Right cardiac atrium (tissue), 5 donors: ENCODE data around the gene TATDN3. TPM values are rescaled to one million over a fixed set of nuclear protein-coding genes. Genes with fewer than 3 reads are reported as not detected.

ENCODE experiments used
- ATAC-seq, 2 donors: fragments of 200-7000 bp; cut with Tn5 transposase; one replicate each; pipeline versions ENCODE4 v1.8.0 to v1.9.1; 2020; ENCODE audit warnings: moderate library complexity in 2 of 2, mild to moderate bottlenecking in 1 of 2
- DNase-seq, 3 donors: peaks; one replicate each; pipeline ENCODE4 v3.0.0-alpha.2; 2020
- H3K27ac ChIP-seq: one replicate; pipeline ENCODE4 v1.5.1; 2013; ENCODE audit warnings: mild to moderate bottlenecking, low read length, control low read depth, moderate library complexity
- H3K27me3 ChIP-seq: one replicate; pipeline ENCODE4 v1.6.1; 2013; ENCODE audit not compliant: control insufficient read depth, insufficient read depth
- H3K4me1 ChIP-seq: one replicate; pipeline ENCODE4 v1.6.1; 2013; ENCODE audit warnings: low read length; ENCODE audit not compliant: control insufficient read depth, insufficient read depth
- H3K4me3 ChIP-seq: one replicate; pipeline ENCODE4 v1.5.1; 2013; ENCODE audit warnings: low read length, control low read depth
- H3K9me3 ChIP-seq: one replicate; pipeline ENCODE4 v1.6.1; 2013; ENCODE audit warnings: low read length; ENCODE audit not compliant: control insufficient read depth
- WGBS: extraction: QIAGEN DNeasy Blood & Tissue Kit; methylation state at CpG from one replicate; pipeline ENCODE4 v1.1.7; 2013; 5-methylcytosine and 5-hydroxymethylcytosine counted together
- intact Hi-C, 4 donors: fragments of 100-400 bp; cut with DNase I; formaldehyde crosslinking; loops; one replicate each; pipeline versions ENCODE4 v1.11.0 to v1.14.0; 2022 to 2023
- long read RNA-seq, 4 donors: library from polyadenylated mRNA; unstranded; transcript quantifications; one replicate each; pipeline ENCODE4 v2.0.0, GENCODE V29; 2020 to 2021
- polyA plus RNA-seq: library from polyadenylated mRNA; stranded (reverse); fragments of 200-250 nt; gene quantifications from one replicate; pipeline ENCODE4 v1.2.3, GENCODE V29; 2013
- total RNA-seq, 4 donors: library from RNA; stranded (reverse); fragmentation: NEBNext Ultra II Directional; extraction: Animal tissue kit (Norgen Biotek cat#: 25700); gene quantifications; one replicate each; pipeline ENCODE4 v1.2.1, GENCODE V29; 2021
- donor health status: healthy with polysubstance abuse.
- donor health status: DM: no; HTN: yes; CAD: no.
- donor health status: DM: no; HTN: no; CAD: no.
- donor health status: DM: no; HTN: yes; CAD: no; lungs with severe emphysema.
- donor health status: DM: yes; HTN: yes; CAD: no.

TATDN3 gene
- total RNA-seq (10 to 100 TPM; 15.0 to 20.6 (median 18.8) TPM), polyA plus RNA-seq (23.3 TPM)
- long read RNA-seq, donor 1, transcript TATDN3-202 (10 exons, 2,389 nt), result major isoform, 28 of 66 reads
- long read RNA-seq, donor 1, transcript TATDN3-214 (10 exons, 1,381 nt), result minor isoform, 6 of 66 reads
- long read RNA-seq, donor 1, transcript TATDN3-201 (10 exons, 2,321 nt), result minor isoform, 18 of 66 reads
- long read RNA-seq, donor 1, partial matches to known transcripts, result 0 of 66 reads
- long read RNA-seq, donor 1, other reads (novel, unspliced or antisense), result 12 of 66 reads
- long read RNA-seq, donor 2, transcript TATDN3-201 (10 exons, 2,321 nt), result minor isoform, 5 of 24 reads
- long read RNA-seq, donor 2, transcript TATDN3-202 (10 exons, 2,389 nt), result major isoform, 8 of 24 reads
- long read RNA-seq, donor 2, partial matches to known transcripts, result 1 of 24 reads
- long read RNA-seq, donor 2, other reads (novel, unspliced or antisense), result 5 of 24 reads
- long read RNA-seq, donor 3, transcript TATDN3-214 (10 exons, 1,381 nt), result minor isoform, 13 of 144 reads
- long read RNA-seq, donor 3, transcript TATDN3-201 (10 exons, 2,321 nt), result major isoform, 54 of 144 reads
- long read RNA-seq, donor 3, transcript TATDN3-202 (10 exons, 2,389 nt), result minor isoform, 51 of 144 reads
- long read RNA-seq, donor 3, partial matches to known transcripts, result 3 of 144 reads
- long read RNA-seq, donor 3, other reads (novel, unspliced or antisense), result 17 of 144 reads
- long read RNA-seq, donor 4, transcript TATDN3-201 (10 exons, 2,321 nt), result major isoform, 16 of 27 reads
- long read RNA-seq, donor 4, transcript TATDN3-202 (10 exons, 2,389 nt), result minor isoform, 6 of 27 reads
- long read RNA-seq, donor 4, partial matches to known transcripts, result 0 of 27 reads
- long read RNA-seq, donor 4, other reads (novel, unspliced or antisense), result 3 of 27 reads

GRCh38 chr1:212791676-212792395 is at the start of gene TATDN3, which contains the start of gene NSL1:
TSS of gene TATDN3 (plus strand) at chr1:212791894. CDS start at chr1:212791922, 28 bp downstream.
TSS of gene NSL1 (minus strand) at chr1:212791777. CDS start at chr1:212791763, 14 bp downstream.
- DNase-seq, result peak; percentile 85 to 96 (median 91)
- Histone ChIP-seq H3K9me3 (no peaks in the 10 kb centered on the region), H3K27me3 (no peaks in the 10 kb centered on the region), H3K27ac (peak within 1 kb of the TSS; percentile 98), H3K4me3 (peak within 1 kb of the TSS; percentile 94), H3K4me1 (no peaks in the 10 kb centered on the region)
- ATAC-seq, result peak; percentile 93 to 96
- intact Hi-C loops, result no loop called here
- WGBS, result under 1% methylated on average over 46 of the region's 46 CpGs

- no peak overlapping the region for H3K27ac ChIP-seq
- intact Hi-C loops, result no loop called here
- H3K9me3 ChIP-seq, result no peaks in the 10 kb centered on the region
- WGBS, result 89% methylated on average over 4 of the region's 4 CpGs
- H3K4me3 ChIP-seq, result no peak overlapping the region
- no peaks in the 10 kb centered on the region for H3K27me3 ChIP-seq
- DNase-seq (no peak), ATAC-seq (no peak)
- H3K4me1 ChIP-seq, result no peaks in the 10 kb centered on the region
Observed at GRCh38 chr1:212743901-212744475, 47.7 kb upstream of the TATDN3 start.

- Histone ChIP-seq H3K27me3 (no peaks in the 10 kb centered on the region), H3K27ac (no peak overlapping the region), H3K4me1 (peaks cover 2% of the 10 kb centered on the region), H3K4me3 (no peak overlapping the region), H3K9me3 (no peaks in the 10 kb centered on the region)
- DNase-seq, result no peak
- ATAC-seq, result no peak
- intact Hi-C loops, result no loop called here
Observed at GRCh38 chr1:212745303-212745702, 46.4 kb upstream of the TATDN3 start.

- peaks cover 2% of the 10 kb centered on the region for H3K4me1 ChIP-seq
- no peaks in the 10 kb centered on the region for H3K9me3 ChIP-seq
- ATAC-seq, result no peak
- WGBS, result 98% methylated on average over 3 of the region's 3 CpGs
- no peak overlapping the region for H3K4me3 ChIP-seq
- DNase-seq, result no peak
- H3K27me3 ChIP-seq, result no peaks in the 10 kb centered on the region
- H3K27ac ChIP-seq, result no peak overlapping the region
- intact Hi-C loops, result no loop called here
Observed at GRCh38 chr1:212746546-212746945, 45.1 kb upstream of the TATDN3 start.

- no peak for DNase-seq
- Histone ChIP-seq H3K27ac (no peak overlapping the region), H3K9me3 (no peaks in the 10 kb centered on the region), H3K27me3 (no peaks in the 10 kb centered on the region), H3K4me1 (peaks cover 2% of the 10 kb centered on the region), H3K4me3 (no peak overlapping the region)
- WGBS, result 49% methylated on average over 4 of the region's 4 CpGs
- intact Hi-C loops, result no loop called here
- ATAC-seq, result peak in 1 of 2 donors; percentile 52
Observed at GRCh38 chr1:212749821-212750535, 41.7 kb upstream of the TATDN3 start.

- no peaks in the 10 kb centered on the region for H3K27me3 ChIP-seq
- intact Hi-C loops, result no loop called here
- H3K9me3 ChIP-seq, result no peaks in the 10 kb centered on the region
- 89% methylated on average over 3 of the region's 3 CpGs for WGBS
- H3K4me1 ChIP-seq, result peaks cover 2% of the 10 kb centered on the region
- H3K27ac ChIP-seq, result no peak overlapping the region
- H3K4me3 ChIP-seq, result no peak overlapping the region
- ATAC-seq (peak; percentile 54 to 65), DNase-seq (no peak)
Observed at GRCh38 chr1:212752252-212752933, 39.3 kb upstream of the TATDN3 start.

GRCh38 chr1:212752934-212753497 is 38.7 kb upstream of the TATDN3 start:
- Histone ChIP-seq H3K27ac (peak overlapping the region; percentile 24), H3K4me1 (peaks cover 2% of the 10 kb centered on the region), H3K4me3 (no peak overlapping the region), H3K27me3 (no peaks in the 10 kb centered on the region), H3K9me3 (no peaks in the 10 kb centered on the region)
- no peak for DNase-seq
- intact Hi-C loops, result no loop called here
- WGBS, result 55% methylated on average over 3 of the region's 3 CpGs
- ATAC-seq, result no peak

GRCh38 chr1:212753749-212754148 is 37.9 kb upstream of the TATDN3 start:
- ATAC-seq (no peak), DNase-seq (no peak)
- Histone ChIP-seq H3K27me3 (no peaks in the 10 kb centered on the region), H3K9me3 (no peaks in the 10 kb centered on the region), H3K4me1 (peaks cover 2% of the 10 kb centered on the region), H3K27ac (no peak overlapping the region), H3K4me3 (no peak overlapping the region)
- intact Hi-C loops, result no loop called here

GRCh38 chr1:212754193-212754592 is 37.5 kb upstream of the TATDN3 start:
- Histone ChIP-seq H3K9me3 (no peaks in the 10 kb centered on the region), H3K4me3 (no peak overlapping the region), H3K27ac (no peak overlapping the region), H3K27me3 (no peaks in the 10 kb centered on the region), H3K4me1 (peaks cover 2% of the 10 kb centered on the region)
- DNase-seq (no peak), ATAC-seq (no peak)
- 71% methylated on average over 8 of the region's 8 CpGs for WGBS
- intact Hi-C loops, result no loop called here
